HUES48 (cell line): ENCODE results near the gene ZNHIT6.
A peak's percentile ranks its signal among the peaks of the same experiment; 100 is the strongest.

Source experiments
- H3K27ac ChIP-seq: one replicate; pipeline ENCODE4 v1.7.0; 2013; ENCODE audit warnings: low read depth, low read length, inconsistent platforms
- H3K27me3 ChIP-seq: 2 replicates; pipeline ENCODE4 v1.6.1; 2013; ENCODE audit warnings: mild to moderate bottlenecking, low read length; ENCODE audit not compliant: control insufficient read depth, insufficient read depth
- H3K36me3 ChIP-seq: 2 replicates; pipeline ENCODE4 v1.6.1; 2013; ENCODE audit warnings: low read length; ENCODE audit not compliant: control insufficient read depth, insufficient read depth
- H3K4me1 ChIP-seq: 2 replicates; pipeline ENCODE4 v1.6.1; 2013; ENCODE audit warnings: mild to moderate bottlenecking, low read length; ENCODE audit not compliant: control insufficient read depth, insufficient read depth
- H3K4me3 ChIP-seq: 2 replicates; pipeline ENCODE4 v1.5.1; 2013; ENCODE audit warnings: mild to moderate bottlenecking, low read depth, low read length
- H3K9ac ChIP-seq: 2 replicates; pipeline ENCODE4 v1.6.1; 2013; ENCODE audit warnings: mild to moderate bottlenecking, low read depth, low read length, moderate library complexity
- H3K9me3 ChIP-seq: 2 replicates; pipeline ENCODE4 v1.6.1; 2013; ENCODE audit warnings: low read length; ENCODE audit not compliant: control insufficient read depth, insufficient read depth

ZNHIT6 gene

DNA sequence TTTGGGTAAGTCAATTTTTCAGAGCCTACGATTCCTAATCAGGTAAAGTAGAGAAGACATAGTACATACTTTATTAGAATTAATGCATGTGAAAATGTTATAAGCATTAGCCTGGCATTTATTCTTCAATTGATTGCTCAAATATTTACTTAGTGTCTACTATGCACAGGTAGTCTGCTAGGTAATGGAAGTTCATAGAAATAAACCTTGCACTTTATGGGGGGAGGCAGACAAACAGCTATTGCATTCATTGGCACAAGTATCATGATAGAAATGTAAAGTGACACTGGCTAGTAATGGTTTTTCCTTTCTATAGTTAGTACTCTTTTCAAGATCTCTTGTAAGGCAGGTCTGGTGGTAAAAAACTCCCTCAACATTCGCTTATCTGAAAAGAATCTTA lies 44.9 kb downstream of the ZNHIT6 start:
- Histone ChIP-seq H3K4me3 (no peak overlapping the region), H3K9me3 (no peaks in the 10 kb centered on the region), H3K27ac (no peak overlapping the region), H3K36me3 (peaks cover 10% of the 10 kb centered on the region), H3K27me3 (no peaks in the 10 kb centered on the region), H3K4me1 (peaks cover 3% of the 10 kb centered on the region), H3K9ac (no peak overlapping the region)

- H3K4me3 ChIP-seq: no peak overlapping the region
- H3K27ac ChIP-seq: no peak overlapping the region
Observed at GRCh38 chr1:85661767-85662166, 46.5 kb downstream of the ZNHIT6 start.

DNA sequence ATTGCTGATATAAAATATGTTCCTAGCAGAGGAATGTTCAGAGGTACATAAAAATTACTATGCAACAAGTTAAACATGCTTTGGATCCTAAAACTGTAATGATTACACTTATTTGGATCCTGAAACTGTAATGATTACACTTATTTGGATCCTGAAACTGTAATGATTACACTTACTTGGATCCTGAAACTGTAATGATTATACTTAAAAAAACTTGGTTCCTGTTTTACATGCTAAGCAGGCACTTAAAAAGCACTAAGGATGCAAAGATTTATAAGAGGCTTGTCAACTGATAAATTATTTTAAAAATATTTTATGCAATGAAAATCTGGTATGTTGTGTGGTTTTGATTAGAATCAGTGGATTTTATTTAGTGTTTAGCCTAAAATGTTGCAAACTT lies 47.7 kb downstream of the ZNHIT6 start:
- no peak overlapping the region for H3K27ac ChIP-seq
- H3K9ac ChIP-seq: no peak overlapping the region
- H3K36me3 ChIP-seq: peaks cover 6% of the 10 kb centered on the region; the same call in 1 of the 2 replicates
- no peaks in the 10 kb centered on the region for H3K9me3 ChIP-seq
- no peak overlapping the region for H3K4me3 ChIP-seq
- H3K4me1 ChIP-seq: no peaks in the 10 kb centered on the region
- no peaks in the 10 kb centered on the region for H3K27me3 ChIP-seq

More at GRCh38 chr1:85661767-85662166, 46.5 kb downstream of the ZNHIT6 start:
- no peaks in the 10 kb centered on the region for H3K4me1 ChIP-seq
- peaks cover 3% of the 10 kb centered on the region for H3K36me3 ChIP-seq
- no peaks in the 10 kb centered on the region for H3K9me3 ChIP-seq
- no peaks in the 10 kb centered on the region for H3K27me3 ChIP-seq
- no peak overlapping the region for H3K9ac ChIP-seq

DNA sequence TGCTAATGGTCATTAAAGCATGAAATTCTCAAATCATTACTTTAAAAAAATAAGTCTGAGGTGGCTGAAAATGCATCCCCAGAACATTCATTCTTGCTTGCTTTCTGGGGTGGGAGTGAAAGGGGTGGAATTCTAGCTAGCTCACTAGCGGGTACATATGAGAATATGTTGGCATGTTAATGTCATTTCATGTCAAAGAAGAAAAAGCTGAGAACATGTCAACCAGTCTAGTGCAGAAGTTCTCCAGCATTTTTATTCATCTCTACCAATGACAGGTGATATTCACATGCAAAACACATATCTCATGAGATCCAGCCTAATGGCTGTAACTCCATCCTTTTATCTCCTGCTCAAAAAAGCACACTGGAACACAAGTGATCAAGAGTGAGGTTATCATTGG lies 49.1 kb downstream of the ZNHIT6 start:
- peaks cover 6% of the 10 kb centered on the region; the same call in 1 of the 2 replicates for H3K36me3 ChIP-seq
- H3K27me3 ChIP-seq: no peaks in the 10 kb centered on the region
- H3K4me3 ChIP-seq: no peak overlapping the region
- no peaks in the 10 kb centered on the region for H3K9me3 ChIP-seq
- H3K4me1 ChIP-seq: no peaks in the 10 kb centered on the region
- H3K9ac ChIP-seq: no peak overlapping the region
- H3K27ac ChIP-seq: no peak overlapping the region

GRCh38 chr1:85656948-85657347 lies 51.3 kb downstream of the ZNHIT6 start:
- no peaks in the 10 kb centered on the region for H3K9me3 ChIP-seq
- H3K9ac ChIP-seq: no peak overlapping the region

GRCh38 chr1:85656256-85656655 lies 52.0 kb downstream of the ZNHIT6 start:
- H3K4me3 ChIP-seq: no peak overlapping the region
- peaks cover 28% of the 10 kb centered on the region for H3K36me3 ChIP-seq
- no peaks in the 10 kb centered on the region for H3K9me3 ChIP-seq
- no peak overlapping the region for H3K27ac ChIP-seq
- no peaks in the 10 kb centered on the region for H3K4me1 ChIP-seq
- H3K27me3 ChIP-seq: no peaks in the 10 kb centered on the region
- no peak overlapping the region for H3K9ac ChIP-seq

More at GRCh38 chr1:85656948-85657347, 51.3 kb downstream of the ZNHIT6 start:
- no peak overlapping the region for H3K4me3 ChIP-seq
- H3K36me3 ChIP-seq: peaks cover 28% of the 10 kb centered on the region
- H3K4me1 ChIP-seq: no peaks in the 10 kb centered on the region
- H3K27me3 ChIP-seq: no peaks in the 10 kb centered on the region
- H3K27ac ChIP-seq: no peak overlapping the region

- Histone ChIP-seq H3K4me1 (peaks cover 7% of the 10 kb centered on the region), H3K36me3 (peaks cover 28% of the 10 kb centered on the region), H3K27ac (no peak overlapping the region), H3K4me3 (no peak overlapping the region), H3K27me3 (no peaks in the 10 kb centered on the region), H3K9ac (no peak overlapping the region), H3K9me3 (no peaks in the 10 kb centered on the region)
Observed at GRCh38 chr1:85655315-85655714, 52.9 kb downstream of the ZNHIT6 start.

GRCh38 chr1:85654066-85654782 lies 54.0 kb downstream of the ZNHIT6 start:
- Histone ChIP-seq H3K4me3 (no peak overlapping the region), H3K9ac (no peak overlapping the region), H3K27ac (peak overlapping the region; percentile 24), H3K36me3 (peaks cover 27% of the 10 kb centered on the region), H3K4me1 (peaks cover 12% of the 10 kb centered on the region), H3K27me3 (no peaks in the 10 kb centered on the region), H3K9me3 (peaks cover 2% of the 10 kb centered on the region; the same call in 1 of the 2 replicates)

GRCh38 chr1:85652327-85652726 lies 55.9 kb downstream of the ZNHIT6 start:
- H3K9me3 ChIP-seq: peaks cover 10% of the 10 kb centered on the region
- H3K4me1 ChIP-seq: peaks cover 12% of the 10 kb centered on the region
- no peaks in the 10 kb centered on the region for H3K27me3 ChIP-seq
- H3K4me3 ChIP-seq: no peak overlapping the region
- H3K36me3 ChIP-seq: peaks cover 29% of the 10 kb centered on the region
- no peak overlapping the region for H3K9ac ChIP-seq
- H3K27ac ChIP-seq: no peak overlapping the region

GRCh38 chr1:85650645-85651044 lies 57.6 kb downstream of the ZNHIT6 start:
- no peak overlapping the region for H3K9ac ChIP-seq
- H3K27me3 ChIP-seq: no peaks in the 10 kb centered on the region

GRCh38 chr1:85649591-85649990 lies 58.6 kb downstream of the ZNHIT6 start:
- Histone ChIP-seq H3K4me1 (peaks cover 12% of the 10 kb centered on the region), H3K27me3 (no peaks in the 10 kb centered on the region), H3K27ac (no peak overlapping the region), H3K9me3 (peaks cover 10% of the 10 kb centered on the region), H3K36me3 (peaks cover 26% of the 10 kb centered on the region), H3K4me3 (no peak overlapping the region), H3K9ac (no peak overlapping the region)

More at GRCh38 chr1:85650645-85651044, 57.6 kb downstream of the ZNHIT6 start:
- Histone ChIP-seq H3K27ac (no peak overlapping the region), H3K4me3 (no peak overlapping the region), H3K36me3 (peaks cover 26% of the 10 kb centered on the region), H3K4me1 (peaks cover 12% of the 10 kb centered on the region), H3K9me3 (peaks cover 10% of the 10 kb centered on the region)
